ENCODE measurements around the gene FFAR1. TPM values are rescaled to one million over a fixed set of nuclear protein-coding genes. Genes with fewer than 3 reads are reported as not detected.

The FFAR1 gene
- total and polyA plus RNA-seq, 2 of the 8 experiments (the other 6 are each of a cell fraction or from before 2014, with no cell fraction given) = not detected

GRCh38 chr19:35370722-35371121, 23.0 kb downstream of the FFAR1 start, which contains the start of gene GPR42:
GPR42 (plus strand) TSS chr19:35371068; CDS start chr19:35371360, 292 bp downstream.
- 83% methylated on average over 3 of the region's 8 CpGs; no CpG with 5 or more reads in 1 of the 2 experiments for WGBS, 2 experiments (ENCODE audit: extremely low coverage in 1 of 2, insufficient coverage in 1 of 2, insufficient read length in 1 of 2, insufficient replicate concordance in 2 of 2, low coverage in 1 of 2, low lambda C conversion rate in 2 of 2, missing lambda C conversion rate in 1 of 2)
- no peak for DNase-seq (ENCODE audit: low read depth in 1 of 2, low spot score in 2 of 2)
- no peak within 1 kb of the TSS for H4K5ac ChIP-seq (ENCODE audit: insufficient read length, low read depth, low read length)
- CTCF ChIA-PET (ENCODE audit: partially characterized antibody) = no interaction called here
- no peak within 1 kb of the TSS for H2AFZ ChIP-seq (ENCODE audit: low read length)
- H3K4me2 ChIP-seq (ENCODE audit: insufficient read depth in 1 of 2, low read depth in 2 of 2, low read length in 2 of 2) = no peak within 1 kb of the TSS
- no peak within 1 kb of the TSS for H2BK12ac ChIP-seq (ENCODE audit: low read depth, low read length)
- FAIRE-seq = no peak
- H3K79me1 ChIP-seq (ENCODE audit: low read depth, low read length) = no peaks in the 10 kb centered on the region
- H3K36me3 ChIP-seq (ENCODE audit: control insufficient read depth in 2 of 4, insufficient read depth in 4 of 4, low read length in 3 of 4) = no peaks in the 10 kb centered on the region
- H2BK5ac ChIP-seq (ENCODE audit: low read depth, low read length) = no peak within 1 kb of the TSS
- no peak within 1 kb of the TSS for H4K91ac ChIP-seq (replicated peaks; ENCODE audit: insufficient read length, low read length)
- POLR2A ChIA-PET (ENCODE audit: partially characterized antibody) = no interaction called here
- no peak within 1 kb of the TSS for H3K56ac ChIP-seq (replicated peaks; ENCODE audit: insufficient read length, low read depth, low read length)
- no peaks in the 10 kb centered on the region for H3K4me1 ChIP-seq (replicated peaks in 1 of 4; ENCODE audit: control insufficient read depth in 3 of 4, insufficient read depth in 4 of 4, low read length in 3 of 4)
- H2BK20ac ChIP-seq (ENCODE audit: low read length) = no peak within 1 kb of the TSS
- no peak within 1 kb of the TSS for H2AK5ac ChIP-seq (ENCODE audit: low read depth, low read length)
- H3K23me2 ChIP-seq (ENCODE audit: low read depth, low read length) = no peaks in the 10 kb centered on the region
- H3K27ac ChIP-seq (ENCODE audit: low read depth, low read length) = no peak within 1 kb of the TSS
- no peak within 1 kb of the TSS for H3K23ac ChIP-seq (ENCODE audit: insufficient read length)
- H4K20me1 ChIP-seq (replicated peaks in 1 of 2; ENCODE audit: control insufficient read depth in 1 of 2, insufficient read depth in 2 of 2, low read length in 2 of 2) = no peaks in the 10 kb centered on the region
- no peak within 1 kb of the TSS for H3K9ac ChIP-seq (replicated peaks in 1 of 4; ENCODE audit: extremely low read depth in 1 of 4, low read depth in 3 of 4, low read length in 3 of 4)
- H3K4ac ChIP-seq (replicated peaks; ENCODE audit: insufficient read length, low read depth, low read length) = no peak within 1 kb of the TSS
- H4K8ac ChIP-seq (ENCODE audit: extremely low read depth, insufficient read depth, low read length) = no peak within 1 kb of the TSS
- H3K9me3 ChIP-seq (ENCODE audit: insufficient read depth in 2 of 2, low read depth in 1 of 2, low read length in 1 of 2) = no peaks in the 10 kb centered on the region
- no peak within 1 kb of the TSS for H2BK120ac ChIP-seq (replicated peaks; ENCODE audit: low read depth, low read length)
- no peak within 1 kb of the TSS for H3K14ac ChIP-seq (ENCODE audit: insufficient read length)
- H2BK15ac ChIP-seq (ENCODE audit: low read length) = no peak within 1 kb of the TSS
- no peak within 1 kb of the TSS for H3K18ac ChIP-seq (ENCODE audit: extremely low read depth, low read length)
- H3K27me3 ChIP-seq (replicated peaks in 1 of 4; ENCODE audit: control insufficient read depth in 3 of 4, extremely low read depth in 1 of 4, insufficient read depth in 3 of 4, low read length in 3 of 4) = peaks cover 0 to 2% (median 0%) of the 10 kb centered on the region in 4 experiments; a peak in 1 of 7 replicates
- no peaks in the 10 kb centered on the region for H3K79me2 ChIP-seq (ENCODE audit: control insufficient read depth in 1 of 2, insufficient read depth in 2 of 2, low read length in 2 of 2)
- no peak within 1 kb of the TSS for H3K4me3 ChIP-seq (ENCODE audit: extremely low read depth in 1 of 4, insufficient read depth in 2 of 4, low read depth in 3 of 4, low read length in 4 of 4)
- TF ChIP-seq RXRA (IDR thresholded peaks at IDR 0.05; ENCODE audit: insufficient read depth, low read depth, low read length) (no peak), JUND (IDR thresholded peaks at IDR 0.05; ENCODE audit: low read length) (no peak), PHF8 (conservative IDR thresholded peaks at IDR 0.05; ENCODE audit: low read depth, low read length) (no peak), TAF1 (IDR thresholded peaks at IDR 0.05; ENCODE audit: low read depth, low read length) (no peak), EZH2 (IDR thresholded peaks at IDR 0.05; ENCODE audit: low read depth, low read length, severe bottlenecking) (no peak), CREB1 (IDR thresholded peaks at IDR 0.05) (no peak)
